Mucosa of rectum (tissue), 2 donors: ENCODE data around the gene COL6A5.
"Not testable (repeated sequence)": the region's sequence is repeated elsewhere in the genome, so short reads cannot be mapped to it uniquely, and the experiment has no call there.

Source experiments
- H3K27ac ChIP-seq, 2 donors: one replicate each; pipeline ENCODE4 v1.7.0; 2013; ENCODE audit warnings: inconsistent platforms in 2 of 2, low read depth in 2 of 2, low read length in 2 of 2
- H3K27me3 ChIP-seq, 2 donors: one replicate each; pipeline ENCODE4 v1.7.0; 2013; ENCODE audit warnings: low read length in 2 of 2; ENCODE audit not compliant: control insufficient read depth in 2 of 2, insufficient read depth in 2 of 2
- H3K36me3 ChIP-seq, 2 donors: one replicate each; pipeline ENCODE4 v1.7.0; 2013; ENCODE audit warnings: low read length in 2 of 2; ENCODE audit not compliant: control insufficient read depth in 2 of 2, insufficient read depth in 2 of 2
- H3K4me1 ChIP-seq, 2 donors: one replicate each; pipeline ENCODE4 v1.7.0; 2013; ENCODE audit warnings: low read length in 2 of 2, mild to moderate bottlenecking in 1 of 2; ENCODE audit not compliant: control insufficient read depth in 2 of 2, insufficient read depth in 2 of 2
- H3K4me3 ChIP-seq, 2 donors: one replicate each; pipeline ENCODE4 v1.7.0; 2013; ENCODE audit warnings: low read length in 2 of 2
- H3K9ac ChIP-seq, 2 donors: one replicate each; pipeline ENCODE4 v1.7.0; 2013; ENCODE audit warnings: low read length in 2 of 2, low read depth in 1 of 2, mild to moderate bottlenecking in 1 of 2
- H3K9me3 ChIP-seq, 2 donors: one replicate each; pipeline ENCODE4 v1.7.0; 2013; ENCODE audit warnings: low read length in 2 of 2; ENCODE audit not compliant: control insufficient read depth in 2 of 2
- donor health status: healthy.
- donor health status: Normal muscosa, but diverticular disease.

COL6A5 gene

DNA sequence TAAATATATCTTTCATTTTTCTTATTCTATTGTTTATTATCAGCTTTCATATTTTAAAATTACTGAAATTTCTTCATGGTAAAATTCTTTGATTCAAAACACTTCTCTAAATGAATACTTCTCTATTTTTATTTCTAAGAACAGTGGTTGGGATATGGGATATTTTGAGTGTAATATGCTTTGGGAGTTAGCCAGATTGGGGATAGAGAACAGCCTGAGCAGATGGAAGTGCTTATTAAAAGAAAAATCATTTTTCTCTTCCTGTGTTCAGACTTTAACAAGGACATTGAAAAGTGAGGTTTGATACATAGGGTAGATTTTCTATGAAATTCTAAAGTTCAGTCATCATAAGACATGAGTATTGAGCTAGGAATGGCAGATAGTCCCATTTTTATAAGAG is 84.8 kb downstream of the COL6A5 start:
- H3K36me3 ChIP-seq: no peaks in the 10 kb centered on the region
- H3K4me1 ChIP-seq: no peaks in the 10 kb centered on the region
- H3K4me3 ChIP-seq: no peak overlapping the region
- H3K27me3 ChIP-seq: no peaks in the 10 kb centered on the region
- H3K9me3 ChIP-seq: no peaks in the 10 kb centered on the region
- H3K27ac ChIP-seq: no peak overlapping the region
- no peak overlapping the region for H3K9ac ChIP-seq

DNA sequence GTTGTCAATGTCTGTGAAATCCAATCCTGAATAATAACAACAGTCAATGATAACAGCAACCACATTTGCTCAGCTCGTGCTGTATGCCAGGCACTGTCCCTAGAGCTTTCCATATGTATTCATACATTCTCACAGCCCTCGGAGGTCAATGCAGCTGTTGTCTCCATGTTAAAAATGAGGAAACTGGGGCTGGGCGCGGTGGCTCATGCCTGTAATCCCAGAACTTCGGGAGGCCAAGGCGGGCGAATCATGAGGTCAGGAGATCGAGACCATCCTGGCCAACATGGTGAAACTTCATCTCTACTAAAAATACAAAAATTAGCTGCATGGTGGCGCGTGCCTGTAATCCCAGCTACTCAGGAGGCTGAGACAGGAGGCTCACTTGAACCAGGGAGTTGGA is 86.6 kb downstream of the COL6A5 start:
- not testable (repeated sequence) for H3K36me3 ChIP-seq, H3K27ac ChIP-seq, H3K27me3 ChIP-seq, H3K9me3 ChIP-seq, H3K9ac ChIP-seq, H3K4me3 ChIP-seq, H3K4me1 ChIP-seq

DNA sequence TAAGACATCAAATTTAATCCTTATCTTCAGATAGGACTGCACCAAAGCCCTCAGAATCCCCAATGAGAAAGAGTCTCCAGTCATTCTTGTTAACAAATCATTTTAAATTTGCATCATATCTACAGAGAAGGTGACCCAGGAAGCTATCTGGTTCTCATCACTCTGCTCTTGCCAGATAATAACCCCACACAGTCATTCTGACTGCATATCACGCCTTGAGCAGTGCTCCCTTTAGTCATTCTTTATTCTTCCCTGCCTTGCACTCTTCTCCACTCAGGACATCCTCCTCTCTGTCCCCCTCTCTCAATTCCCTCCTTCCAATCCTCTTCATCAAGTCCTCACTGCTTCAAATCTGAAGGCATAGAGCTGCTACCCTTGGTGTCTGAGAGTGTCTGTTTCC is 87.8 kb downstream of the COL6A5 start:
- Histone ChIP-seq H3K4me1 (no peaks in the 10 kb centered on the region), H3K9me3 (no peaks in the 10 kb centered on the region), H3K27me3 (no peaks in the 10 kb centered on the region), H3K36me3 (no peaks in the 10 kb centered on the region), H3K9ac (no peak overlapping the region), H3K4me3 (no peak overlapping the region), H3K27ac (no peak overlapping the region)

DNA sequence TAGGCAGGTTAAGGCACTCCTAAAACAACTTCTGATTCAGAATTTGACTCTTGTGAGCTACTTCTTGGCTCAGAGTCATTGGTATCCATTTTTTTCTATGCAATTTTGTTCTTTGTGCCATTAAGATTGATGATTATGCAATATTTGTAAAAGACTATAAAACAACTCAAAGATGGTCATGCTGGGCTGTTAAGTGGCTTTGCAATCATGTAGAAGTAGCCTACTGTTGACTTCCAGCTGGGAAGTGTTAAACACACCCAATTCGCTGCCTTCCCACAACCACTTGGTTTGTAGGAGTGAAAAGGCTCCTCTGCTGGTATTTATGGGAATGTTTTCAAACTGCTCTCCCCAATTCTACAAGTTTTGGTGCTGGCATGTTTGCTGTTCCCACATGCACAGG is 96.8 kb downstream of the COL6A5 start:
- Histone ChIP-seq H3K4me3 (no peak overlapping the region), H3K27ac (no peak overlapping the region), H3K4me1 (no peaks in the 10 kb centered on the region), H3K27me3 (no peaks in the 10 kb centered on the region), H3K36me3 (no peaks in the 10 kb centered on the region), H3K9ac (no peak overlapping the region), H3K9me3 (no peaks in the 10 kb centered on the region)

DNA sequence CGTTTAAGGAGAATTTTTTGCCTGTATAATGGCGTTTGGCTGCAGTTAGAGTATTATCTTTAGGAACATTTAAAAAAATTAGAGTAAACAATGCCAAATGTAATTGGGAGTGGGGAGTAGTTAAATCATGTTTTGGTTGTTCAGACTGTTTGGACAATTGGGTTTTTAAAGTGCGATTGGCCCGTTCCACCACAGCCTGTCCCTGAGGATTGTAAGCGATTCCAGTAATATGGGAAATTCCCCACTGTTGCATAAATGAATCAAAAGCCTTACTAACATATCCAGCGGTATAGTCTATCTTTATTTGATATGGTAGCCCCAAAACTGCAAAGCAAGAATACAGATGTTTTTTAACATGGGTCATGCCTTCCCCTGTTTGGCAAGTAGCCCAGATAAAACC is 101.4 kb downstream of the COL6A5 start:
- H3K9me3 ChIP-seq, H3K9ac ChIP-seq, H3K27me3 ChIP-seq, H3K36me3 ChIP-seq, H3K27ac ChIP-seq, H3K4me1 ChIP-seq, H3K4me3 ChIP-seq: not testable (repeated sequence)

DNA sequence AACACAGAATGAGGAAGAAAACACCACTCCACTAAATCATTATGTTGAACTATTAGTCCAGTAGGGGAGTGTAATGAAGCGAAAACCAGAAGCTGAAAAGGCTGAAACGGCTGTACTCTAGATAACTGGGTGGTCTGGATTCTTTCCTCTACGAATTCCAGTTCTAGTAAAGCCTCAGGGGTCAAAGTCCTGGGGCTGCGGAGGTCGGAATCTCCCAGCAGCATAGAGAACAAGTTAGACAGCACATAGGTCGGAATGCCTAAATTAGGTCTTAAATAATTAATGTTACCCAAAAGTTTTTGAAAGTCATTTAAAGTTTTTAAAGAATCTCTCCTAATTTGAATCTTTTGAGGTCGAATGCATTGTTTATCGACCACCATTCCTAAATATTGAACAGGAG is 102.7 kb downstream of the COL6A5 start:
- H3K4me1 ChIP-seq, H3K36me3 ChIP-seq, H3K9ac ChIP-seq, H3K4me3 ChIP-seq, H3K27ac ChIP-seq, H3K27me3 ChIP-seq, H3K9me3 ChIP-seq: not testable (repeated sequence)

DNA sequence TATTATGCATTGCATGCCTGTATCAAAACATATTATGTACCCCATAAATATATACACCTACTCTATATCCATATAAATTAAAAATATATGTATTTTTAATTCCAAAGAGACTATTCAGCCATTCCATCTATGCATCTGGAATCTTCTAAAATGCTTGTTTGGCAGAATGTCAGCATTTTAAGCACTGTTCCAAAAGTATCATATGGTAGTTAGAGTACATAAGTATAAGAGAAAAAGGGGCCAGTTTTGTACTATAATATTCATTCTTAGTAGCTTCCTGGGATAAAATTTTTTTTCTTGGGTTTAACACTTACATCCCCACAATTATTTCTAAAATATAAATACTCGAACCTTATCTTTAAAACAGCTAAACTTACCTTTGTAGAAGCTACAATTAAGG is 111.1 kb downstream of the COL6A5 start:
- H3K27ac ChIP-seq: no peak overlapping the region
- H3K4me3 ChIP-seq: no peak overlapping the region
- no peaks in the 10 kb centered on the region for H3K36me3 ChIP-seq
- no peaks in the 10 kb centered on the region for H3K27me3 ChIP-seq
- H3K4me1 ChIP-seq: no peaks in the 10 kb centered on the region
- H3K9me3 ChIP-seq: no peaks in the 10 kb centered on the region
- H3K9ac ChIP-seq: no peak overlapping the region

DNA sequence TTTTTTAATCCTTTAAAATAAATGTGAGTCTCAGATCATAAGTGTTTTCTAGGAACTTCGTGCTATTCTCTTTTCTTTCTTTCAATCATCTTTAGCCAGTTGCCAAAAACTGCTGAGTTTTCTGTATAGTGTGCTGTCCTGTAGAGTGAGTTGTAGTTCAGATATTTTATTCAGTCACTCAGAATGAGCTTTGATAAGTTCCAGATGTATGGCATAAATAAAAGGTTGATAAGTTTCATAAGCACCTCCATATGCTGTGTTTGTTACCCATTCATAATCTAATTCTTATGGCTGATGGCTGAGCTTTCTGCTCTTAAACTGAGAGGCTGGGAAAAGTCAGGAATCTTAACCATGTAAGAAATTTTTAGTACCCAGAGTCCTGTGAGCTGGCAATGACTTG is 112.2 kb downstream of the COL6A5 start:
- Histone ChIP-seq H3K4me1 (no peaks in the 10 kb centered on the region), H3K9me3 (no peaks in the 10 kb centered on the region), H3K9ac (no peak overlapping the region), H3K36me3 (no peaks in the 10 kb centered on the region), H3K27me3 (no peaks in the 10 kb centered on the region), H3K4me3 (no peak overlapping the region), H3K27ac (no peak overlapping the region)

DNA sequence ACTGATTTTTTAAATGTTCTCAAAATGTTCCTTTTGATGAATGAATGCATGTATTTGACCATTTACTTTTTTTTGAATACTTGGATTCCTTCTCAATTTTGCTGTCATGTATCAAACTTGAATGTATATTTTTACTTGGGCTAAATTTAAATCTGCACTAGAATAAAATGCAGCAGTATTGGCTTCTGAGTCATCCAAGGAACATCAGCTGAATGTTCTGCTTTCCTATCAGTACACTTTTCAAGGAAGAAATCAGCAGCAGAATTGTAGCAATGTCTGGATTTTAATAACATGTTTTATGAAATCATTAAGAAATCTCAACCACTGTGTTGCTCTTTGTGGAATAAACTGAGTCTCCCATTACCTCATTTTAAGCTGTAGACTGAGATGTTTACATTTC is 114.5 kb downstream of the COL6A5 start:
- H3K27me3 ChIP-seq: no peaks in the 10 kb centered on the region
- no peak overlapping the region for H3K4me3 ChIP-seq
- no peak overlapping the region for H3K9ac ChIP-seq
- no peaks in the 10 kb centered on the region for H3K9me3 ChIP-seq
- H3K27ac ChIP-seq: no peak overlapping the region
- no peaks in the 10 kb centered on the region for H3K4me1 ChIP-seq
- H3K36me3 ChIP-seq: no peaks in the 10 kb centered on the region

DNA sequence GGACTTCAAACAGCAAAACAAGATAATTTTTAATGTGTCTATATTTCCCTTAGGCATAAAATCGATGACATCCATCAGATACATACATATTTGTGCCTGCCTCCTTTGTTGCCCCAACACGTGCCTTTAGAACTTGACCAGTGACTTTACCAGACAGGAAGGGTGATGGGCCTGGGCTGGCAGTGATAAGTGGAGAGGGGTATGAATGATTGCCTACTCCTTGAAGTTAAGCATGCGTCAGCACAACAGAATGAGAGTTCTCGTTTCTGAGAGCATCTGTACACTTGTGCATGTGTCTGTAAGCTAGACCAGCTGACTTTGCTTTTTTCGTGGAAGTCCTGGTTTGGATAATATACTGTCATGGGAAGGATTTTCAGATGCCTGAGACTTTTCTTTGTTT is 116.6 kb downstream of the COL6A5 start:
- no peak overlapping the region for H3K27ac ChIP-seq
- H3K27me3 ChIP-seq: no peaks in the 10 kb centered on the region
- no peaks in the 10 kb centered on the region for H3K36me3 ChIP-seq
- no peaks in the 10 kb centered on the region for H3K4me1 ChIP-seq
- H3K9me3 ChIP-seq: no peaks in the 10 kb centered on the region
- no peak overlapping the region for H3K9ac ChIP-seq
- H3K4me3 ChIP-seq: no peak overlapping the region

DNA sequence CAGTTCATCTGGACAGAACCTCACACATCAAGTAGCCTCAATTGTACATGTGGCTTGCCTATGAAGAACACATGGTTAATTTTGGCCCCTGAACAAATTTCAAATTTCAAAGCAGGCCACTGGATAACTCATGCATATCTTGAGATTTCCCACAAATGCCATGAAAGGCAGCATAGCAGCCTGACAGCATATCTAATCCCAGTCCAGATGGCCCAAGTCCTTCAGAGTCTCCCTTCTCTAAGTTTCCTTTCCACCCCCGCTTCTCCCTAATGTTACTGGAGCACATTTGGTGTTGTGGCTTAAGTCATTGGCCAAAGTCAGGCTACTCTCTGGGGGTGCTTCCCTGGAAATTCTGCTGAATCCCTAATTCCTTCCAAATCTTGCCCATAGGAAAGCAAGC is 117.7 kb downstream of the COL6A5 start:
- no peak overlapping the region for H3K27ac ChIP-seq
- no peak overlapping the region for H3K4me3 ChIP-seq
- H3K4me1 ChIP-seq: no peaks in the 10 kb centered on the region
- no peaks in the 10 kb centered on the region for H3K27me3 ChIP-seq
- no peaks in the 10 kb centered on the region for H3K9me3 ChIP-seq
- H3K36me3 ChIP-seq: no peaks in the 10 kb centered on the region
- H3K9ac ChIP-seq: no peak overlapping the region
